GM18517 (cell line): ENCODE measurements around the gene IGSF22.
A peak's percentile ranks its signal among the peaks of the same experiment; 100 is the strongest.

ENCODE experiments used
- ATAC-seq: cut with Tn5 transposase; IDR thresholded peaks from one replicate; pipeline ENCODE4 v1.9.1; 2021; ENCODE audit warnings: mild to moderate bottlenecking, moderate library complexity; ENCODE audit not compliant: unreplicated experiment

Gene IGSF22

GRCh38 chr11:18714443-18714780, 11.6 kb downstream of the IGSF22 start:
- no peak for ATAC-seq

- ATAC-seq: no peak
Measured at GRCh38 chr11:18713646-18714442, 12.1 kb downstream of the IGSF22 start.

- ATAC-seq: no peak
Measured at GRCh38 chr11:18710545-18710944, 15.4 kb downstream of the IGSF22 start.

- no peak for ATAC-seq
Measured at GRCh38 chr11:18709414-18709813, 16.6 kb downstream of the IGSF22 start.

GRCh38 chr11:18707811-18708340, 18.1 kb downstream of the IGSF22 start:
- no peak for ATAC-seq

GRCh38 chr11:18706330-18707243, 19.4 kb downstream of the IGSF22 start:
- ATAC-seq: no peak

GRCh38 chr11:18705651-18706281, 20.2 kb downstream of the IGSF22 start:
- ATAC-seq: no peak

- no peak for ATAC-seq
Measured at GRCh38 chr11:18704698-18705097, 21.3 kb downstream of the IGSF22 start.

- no peak for ATAC-seq
Measured at GRCh38 chr11:18704045-18704645, 21.8 kb downstream of the IGSF22 start.

- no peak for ATAC-seq
Measured at GRCh38 chr11:18703001-18703763, 22.8 kb downstream of the IGSF22 start.

- ATAC-seq: no peak
Measured at GRCh38 chr11:18701614-18702216, 24.3 kb downstream of the IGSF22 start.

GRCh38 chr11:18700872-18701271, 25.1 kb downstream of the IGSF22 start:
- ATAC-seq: no peak

GRCh38 chr11:18700375-18700774, 25.6 kb downstream of the IGSF22 start:
- no peak for ATAC-seq

GRCh38 chr11:18699848-18700261, 26.1 kb downstream of the IGSF22 start:
- no peak for ATAC-seq

GRCh38 chr11:18699269-18699596, 26.8 kb downstream of the IGSF22 start:
- ATAC-seq: no peak

GRCh38 chr11:18698341-18699268, 27.4 kb downstream of the IGSF22 start, which contains the start of gene TMEM86A:
TSS of gene TMEM86A (plus strand) at chr11:18698779. CDS start at chr11:18698887, 108 bp downstream.
- peak; percentile 87 for ATAC-seq

GRCh38 chr11:18697576-18697975, 28.4 kb downstream of the IGSF22 start:
- ATAC-seq: no peak

GRCh38 chr11:18696638-18697225, 29.3 kb downstream of the IGSF22 start:
- ATAC-seq: no peak
